ENCODE measurements around the gene CCDC60.

CCDC60 gene

GRCh38 chr12:119447618-119448017 lies 113.1 kb downstream of the CCDC60 start:
- no peak for DNase-seq

DNA sequence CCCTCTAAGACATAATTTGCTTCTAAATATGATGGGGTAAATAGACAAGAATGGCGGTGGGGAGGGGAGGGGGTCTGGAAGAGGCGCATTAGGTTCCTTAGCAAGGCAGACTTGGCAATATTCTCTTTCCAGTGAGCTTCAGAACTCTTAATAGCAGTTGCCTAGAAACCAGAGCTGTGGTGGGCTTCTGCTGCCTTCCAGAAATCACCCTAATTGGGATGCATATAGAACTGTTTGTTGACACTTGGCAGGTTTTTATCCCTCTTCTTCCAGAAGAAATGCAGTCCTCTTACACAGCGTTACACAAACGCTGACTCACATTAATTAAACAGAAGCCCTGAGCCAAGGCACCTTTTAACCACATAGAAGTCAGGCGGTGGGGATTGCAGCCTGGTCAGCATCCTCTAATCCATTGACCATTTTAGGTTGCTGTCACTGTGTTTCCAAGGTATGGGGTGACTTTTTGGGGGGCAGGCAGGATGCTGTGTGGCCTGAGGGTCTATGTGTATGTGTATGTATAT lies 114.1 kb downstream of the CCDC60 start:
- DNase-seq, result no peak

DNA sequence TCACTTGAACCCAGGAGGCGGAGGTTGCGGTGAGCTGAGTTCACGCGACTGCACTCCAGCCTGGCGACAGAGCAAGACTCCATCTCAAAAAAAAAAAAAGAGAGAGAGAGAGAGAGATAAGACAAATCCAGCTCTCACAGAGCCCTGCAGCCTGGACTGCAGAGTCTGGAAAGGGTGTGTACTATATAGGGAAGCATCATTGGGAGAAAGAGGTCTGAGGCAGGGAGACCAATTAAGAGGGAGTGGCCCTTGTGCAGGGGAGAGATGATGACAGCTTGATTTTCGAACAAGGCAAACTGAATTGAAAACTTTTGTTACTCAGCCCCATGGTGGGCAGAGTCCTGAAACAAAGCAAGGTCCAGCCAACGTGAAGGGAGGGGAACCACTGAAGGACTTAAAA lies 116.2 kb downstream of the CCDC60 start:
- no peak for DNase-seq

DNA sequence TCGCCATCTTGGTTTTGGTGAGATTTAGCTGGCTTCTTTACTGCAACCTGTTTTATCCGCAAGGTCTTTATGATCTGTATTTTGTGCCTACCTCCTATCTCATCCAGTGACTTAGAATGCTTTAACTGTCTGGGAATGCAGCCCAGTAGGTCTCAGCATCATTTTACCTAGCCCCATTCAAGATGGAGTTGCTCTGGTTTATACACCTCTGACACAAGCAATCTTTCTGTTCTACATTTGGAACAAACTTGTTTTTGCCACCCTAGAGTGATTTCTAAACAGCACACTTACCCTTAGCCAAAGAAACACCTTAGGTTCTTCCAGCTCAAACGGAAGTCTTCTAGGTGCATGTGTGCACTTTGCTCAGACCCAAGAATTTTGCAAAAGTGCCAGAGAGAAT lies 122.3 kb downstream of the CCDC60 start:
- no peak for DNase-seq

GRCh38 chr12:119457271-119457670 lies 122.7 kb downstream of the CCDC60 start:
- DNase-seq, result no peak

DNA sequence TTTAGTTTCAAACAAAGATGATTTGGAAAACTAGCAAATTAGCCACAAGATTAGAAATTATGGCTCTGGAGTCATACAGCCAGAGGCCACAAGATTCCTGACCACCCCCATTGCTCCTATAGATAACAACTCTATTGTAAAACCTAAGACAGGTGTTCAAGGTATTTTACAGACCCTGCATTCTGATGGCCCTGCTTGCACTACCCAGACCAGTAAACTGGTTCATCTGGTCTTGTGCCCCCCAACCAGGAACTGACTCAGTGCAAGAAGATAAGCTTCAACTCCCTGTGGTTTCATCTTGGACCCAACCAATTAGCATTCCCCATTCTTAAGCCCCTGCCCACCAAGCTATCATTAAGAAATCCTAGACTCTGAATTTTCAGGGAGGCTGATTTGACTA lies 125.0 kb downstream of the CCDC60 start:
- no peak for DNase-seq

GRCh38 chr12:119460876-119461275 lies 126.3 kb downstream of the CCDC60 start:
- no peak for DNase-seq

DNA sequence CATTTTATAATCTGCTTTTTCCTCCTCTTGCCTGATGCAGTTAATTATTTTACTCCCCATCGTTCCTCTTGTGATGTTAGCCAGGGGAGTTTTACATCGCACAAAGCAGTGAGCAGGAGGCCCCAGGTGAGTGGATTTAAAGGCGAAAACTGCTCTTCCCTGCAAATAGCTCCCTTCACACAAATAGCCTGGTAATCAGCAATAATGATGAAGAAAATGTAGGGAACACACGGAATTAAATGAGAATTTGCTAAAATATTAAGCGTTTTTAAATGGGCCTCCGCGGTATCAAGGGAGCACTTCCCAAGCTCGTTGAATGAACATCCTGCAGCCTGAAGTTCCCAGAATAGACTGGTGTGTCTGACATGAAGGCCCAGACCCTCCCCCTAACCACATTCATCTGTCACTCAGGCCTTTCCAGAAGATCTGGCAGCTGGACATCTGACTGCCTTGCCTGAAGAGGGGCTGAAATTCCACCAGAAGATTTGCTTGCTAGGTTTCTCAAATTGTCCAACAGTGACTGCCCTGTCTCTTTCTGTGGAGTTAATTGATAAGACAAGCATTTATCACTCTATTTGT lies 127.2 kb downstream of the CCDC60 start:
- no peak for DNase-seq

DNA sequence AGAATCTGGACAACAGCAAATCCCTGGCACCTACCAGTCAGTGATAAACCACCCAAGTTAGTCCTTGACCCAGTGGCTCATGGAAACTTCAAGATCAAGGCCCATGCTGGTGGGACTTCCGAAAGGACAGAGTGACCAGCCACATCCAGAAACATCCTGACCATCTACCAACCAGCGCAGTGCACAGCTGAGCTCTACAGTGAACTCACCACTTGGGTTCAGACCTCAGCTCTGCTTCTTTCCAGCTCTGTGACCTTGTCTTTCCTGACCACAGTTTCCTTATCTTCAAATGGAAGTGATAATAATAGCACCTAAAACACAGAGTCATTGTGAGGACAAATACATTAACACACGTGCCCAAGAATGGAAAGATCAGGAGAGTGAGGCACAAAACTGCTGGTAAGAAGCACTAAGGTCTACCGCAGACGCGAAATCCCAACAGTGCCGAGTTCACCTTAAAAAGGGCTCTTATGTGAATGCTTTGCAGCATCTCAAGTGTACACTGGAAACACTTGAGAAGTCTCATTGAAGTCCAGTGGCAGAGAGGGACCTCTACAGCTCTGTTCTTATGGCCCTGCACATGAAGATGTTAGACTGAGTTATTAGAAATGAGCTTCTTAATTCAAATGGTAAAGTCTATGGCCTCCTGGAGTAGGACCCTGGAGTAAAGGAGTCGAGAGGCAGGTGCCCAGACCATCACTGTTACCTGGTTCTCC lies 128.8 kb downstream of the CCDC60 start:
- no peak for DNase-seq

DNA sequence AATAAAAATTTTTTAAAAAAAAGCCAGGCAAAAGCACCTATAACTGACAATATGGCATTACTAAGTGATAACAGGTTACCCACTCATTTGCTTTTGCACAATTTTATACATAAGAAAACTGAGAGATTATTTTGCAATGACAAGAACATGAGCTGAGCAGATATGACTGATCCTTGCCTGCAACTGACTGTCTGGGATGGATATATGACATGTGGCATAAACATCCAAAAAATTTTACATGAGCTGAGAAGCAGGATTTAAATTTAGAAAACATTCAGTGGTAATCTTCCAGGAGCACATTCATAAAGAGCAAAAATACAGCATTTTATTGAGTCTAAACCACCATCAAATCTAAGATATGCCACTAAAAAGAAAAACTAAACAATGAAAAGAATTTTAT lies 133.8 kb downstream of the CCDC60 start:
- no peak for DNase-seq

DNA sequence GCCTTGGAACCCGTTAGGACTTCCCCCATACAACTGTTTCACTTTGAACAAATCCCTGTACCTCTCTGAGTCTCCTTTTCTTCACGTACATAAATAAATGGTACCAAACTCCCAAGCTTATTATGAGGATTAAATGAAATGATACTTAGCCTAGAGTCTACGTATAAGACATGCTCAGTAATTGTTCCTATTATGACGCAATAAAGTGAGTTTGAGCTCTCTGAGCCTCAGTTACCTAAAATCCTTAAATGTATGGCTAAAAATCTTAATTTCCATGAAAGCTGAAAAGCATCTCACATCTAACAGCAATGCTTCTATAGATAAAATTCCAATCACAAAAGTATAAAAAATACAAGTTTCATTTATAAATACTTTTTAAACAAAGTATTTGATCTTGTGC lies 141.1 kb downstream of the CCDC60 start:
- DNase-seq, result no peak

DNA sequence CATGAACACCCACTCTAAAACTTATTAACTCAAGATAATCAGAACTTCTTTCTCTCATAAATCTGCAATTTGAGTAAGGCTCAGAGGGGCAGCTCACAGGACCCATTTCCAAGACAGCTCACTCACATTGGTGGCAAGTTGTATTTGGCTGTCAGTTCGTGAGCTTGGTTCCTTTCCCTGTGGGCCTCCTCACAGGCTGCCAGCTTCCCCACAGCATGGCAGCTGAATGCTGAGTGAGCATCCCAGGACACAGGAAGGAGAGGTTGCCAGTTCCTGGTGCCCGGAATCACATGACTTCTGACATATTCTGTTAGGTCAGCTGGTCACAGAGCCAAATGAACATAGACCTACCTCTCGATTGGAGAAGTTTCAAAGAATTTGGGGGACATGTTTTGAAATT lies 142.4 kb downstream of the CCDC60 start:
- no peak for DNase-seq

GRCh38 chr12:119479121-119479561 lies 144.6 kb downstream of the CCDC60 start:
- DNase-seq, result peak in 1 of 5 experiments; percentile 5

DNA sequence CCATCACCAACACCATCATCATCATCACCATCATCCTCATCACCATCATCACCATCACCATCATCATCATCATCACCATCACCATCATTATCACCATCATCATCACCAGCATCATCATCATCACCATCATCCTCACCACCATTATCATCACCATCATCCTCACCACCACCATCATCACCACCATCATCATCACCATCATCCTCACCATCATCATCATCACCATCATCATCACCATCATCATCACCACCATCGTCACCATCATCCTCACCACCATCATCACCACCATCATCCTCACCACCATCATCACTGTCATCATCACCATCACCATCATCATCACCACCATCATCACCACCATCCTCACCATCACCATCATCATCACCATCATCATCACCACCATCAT lies 146.0 kb downstream of the CCDC60 start:
- DNase-seq, result no peak

DNA sequence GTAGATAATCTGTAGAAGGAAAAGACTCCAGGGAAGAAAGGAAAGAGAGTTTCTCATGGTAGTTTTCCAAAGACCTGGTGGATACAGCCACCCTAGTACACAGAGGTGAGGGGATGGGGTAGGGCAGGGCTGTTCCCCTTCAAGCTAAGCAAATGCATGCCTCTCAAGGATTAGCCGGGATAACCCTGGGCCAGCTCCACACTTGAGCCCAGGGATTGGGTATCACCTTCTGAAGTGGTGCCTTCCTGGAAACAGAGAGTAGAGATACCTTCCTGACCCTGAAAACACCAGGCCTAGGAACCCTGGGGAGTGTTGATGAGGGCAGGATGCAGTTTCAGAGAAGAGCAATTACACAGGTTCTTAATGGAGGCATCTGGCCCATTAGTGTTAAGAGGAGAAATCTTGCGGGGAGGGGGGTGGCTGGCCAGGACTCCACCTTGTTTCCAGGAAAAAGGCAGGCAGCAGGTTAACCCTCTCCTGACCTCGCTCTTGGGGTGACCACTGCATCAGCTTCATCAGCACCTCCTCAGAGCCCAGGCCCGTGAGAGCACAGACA lies 152.1 kb downstream of the CCDC60 start:
- no peak for DNase-seq

GRCh38 chr12:119491814-119492213 lies 157.3 kb downstream of the CCDC60 start:
- DNase-seq, result no peak

- DNase-seq, result peak in 1 of 5 experiments; percentile 9
Observed at GRCh38 chr12:119500209-119500608, 165.7 kb downstream of the CCDC60 start.

- no peak for DNase-seq
Observed at GRCh38 chr12:119501052-119501451, 166.5 kb downstream of the CCDC60 start.

- no peak for DNase-seq
Observed at GRCh38 chr12:119505001-119505400, 170.5 kb downstream of the CCDC60 start.

- no peak for DNase-seq
Observed at GRCh38 chr12:119512772-119513497, 178.4 kb downstream of the CCDC60 start.

- peak in 1 of 5 experiments; percentile 3 for DNase-seq
Observed at GRCh38 chr12:119528241-119528640, 193.7 kb downstream of the CCDC60 start.

DNA sequence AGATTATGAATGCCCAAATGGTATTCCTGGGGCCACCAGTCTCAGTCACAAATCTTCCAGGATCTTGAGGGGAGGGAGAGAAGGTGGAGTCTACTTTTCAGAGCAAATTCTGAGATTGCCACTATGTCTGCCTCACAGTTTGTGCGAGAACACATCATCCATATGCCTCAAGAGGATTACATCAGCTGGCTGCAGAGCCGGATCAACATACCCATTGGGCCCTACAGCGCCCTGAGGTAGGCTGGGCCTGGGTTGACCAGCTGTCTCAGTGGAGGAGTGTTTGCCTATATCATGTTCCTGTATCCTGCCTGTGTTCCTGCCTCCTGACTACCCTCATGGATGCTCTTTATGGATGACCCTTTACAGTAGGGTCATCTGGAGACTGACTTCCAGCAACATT lies 205.9 kb downstream of the CCDC60 start:
- DNase-seq, result no peak
